Stimulated activated CD4-positive, alpha-beta T cell treated with anti-CD3 and anti-CD28 coated beads, Interleukin-15, amount 100 ng/mL, for 1 hour (primary cell): Measurements from ENCODE around the gene GKN2.
"Not testable (repeated sequence)": the region's sequence is repeated elsewhere in the genome, so short reads cannot be mapped to it uniquely, and the experiment has no call there.

Experiments
- DNase-seq, 2 donors: peaks; one replicate each; pipeline ENCODE4 v3.0.0-alpha.2; 2020; ENCODE audit warnings: low read depth in 1 of 2, low spot score in 1 of 2

The GKN2 gene

DNA sequence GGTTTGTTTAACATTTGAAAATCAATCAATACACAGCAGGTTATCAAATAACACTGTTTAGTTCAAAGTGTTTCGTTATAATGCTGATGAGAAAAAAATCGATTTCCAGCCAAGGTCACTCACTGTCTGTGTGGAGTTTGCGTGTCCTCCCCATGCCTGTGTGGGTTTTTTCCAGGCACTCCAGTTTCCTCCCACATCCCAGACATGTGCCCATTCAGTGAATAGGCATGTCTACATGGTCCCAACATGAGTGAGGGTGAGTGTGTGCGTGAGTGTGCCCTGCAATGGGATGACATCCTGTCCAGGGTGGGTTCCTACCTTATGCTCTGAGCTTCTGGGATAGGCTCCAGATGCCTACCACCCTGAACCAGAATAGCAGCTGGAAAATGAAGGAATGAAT is 8.7 kb upstream of the GKN2 start:
- DNase-seq: no peak

DNA sequence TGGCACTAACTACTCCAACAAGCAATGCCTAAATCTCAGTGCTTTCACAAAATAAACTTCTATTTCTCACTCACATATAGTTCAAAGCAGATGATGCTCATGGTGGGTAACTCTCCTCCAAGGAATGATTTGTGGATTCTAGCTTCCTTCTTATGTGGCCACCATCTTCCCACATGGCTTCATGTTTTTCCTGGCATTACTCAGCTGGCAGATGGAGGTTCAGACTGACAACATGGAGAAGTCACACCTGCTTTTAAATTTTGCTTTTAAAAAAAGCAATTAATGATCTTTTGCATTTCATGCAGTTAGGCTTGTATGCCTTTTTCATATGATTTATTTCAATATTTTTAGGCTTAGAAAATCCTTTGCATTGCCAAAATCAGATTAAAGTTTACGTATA is 6.3 kb upstream of the GKN2 start:
- no peak for DNase-seq

DNA sequence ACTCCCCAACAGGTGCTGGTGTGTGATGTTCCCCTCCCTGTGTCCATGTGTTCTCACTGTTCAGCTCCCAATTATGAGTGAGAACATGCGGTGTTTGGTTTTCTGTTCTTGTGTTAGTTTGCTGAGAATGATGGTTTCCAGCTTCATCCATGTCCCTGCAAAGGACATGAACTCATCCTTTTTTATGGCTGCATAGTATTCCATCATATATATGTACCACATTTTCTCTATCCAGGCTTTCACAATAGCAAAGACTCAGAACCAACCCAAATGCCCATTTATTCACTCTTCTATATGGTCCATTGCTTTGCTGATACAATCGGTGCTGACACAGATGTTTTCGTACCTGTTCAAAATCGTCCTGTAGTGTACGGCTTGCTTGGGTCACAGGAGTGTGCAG is 2.7 kb upstream of the GKN2 start:
- not testable (repeated sequence) for DNase-seq

DNA sequence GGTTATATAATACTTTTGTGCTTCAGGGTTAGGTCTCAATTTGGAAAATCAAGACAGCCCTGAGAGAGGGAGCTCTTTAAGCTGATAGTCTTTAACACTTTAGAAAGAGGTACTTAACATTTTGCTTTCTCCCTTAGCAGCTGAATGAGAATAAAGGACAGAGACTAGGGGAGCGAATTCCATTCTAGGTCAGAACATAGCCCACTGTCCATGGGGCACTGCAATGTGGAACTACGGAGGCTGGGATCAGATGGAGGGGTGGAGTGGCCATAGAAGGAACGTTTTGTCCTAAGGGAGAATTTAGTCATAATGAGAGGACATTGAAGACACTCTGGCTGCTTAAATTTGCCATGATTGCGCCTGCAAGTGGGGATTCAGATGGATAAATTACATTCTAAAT is 794 bp downstream of the GKN2 start:
- DNase-seq: no peak

DNA sequence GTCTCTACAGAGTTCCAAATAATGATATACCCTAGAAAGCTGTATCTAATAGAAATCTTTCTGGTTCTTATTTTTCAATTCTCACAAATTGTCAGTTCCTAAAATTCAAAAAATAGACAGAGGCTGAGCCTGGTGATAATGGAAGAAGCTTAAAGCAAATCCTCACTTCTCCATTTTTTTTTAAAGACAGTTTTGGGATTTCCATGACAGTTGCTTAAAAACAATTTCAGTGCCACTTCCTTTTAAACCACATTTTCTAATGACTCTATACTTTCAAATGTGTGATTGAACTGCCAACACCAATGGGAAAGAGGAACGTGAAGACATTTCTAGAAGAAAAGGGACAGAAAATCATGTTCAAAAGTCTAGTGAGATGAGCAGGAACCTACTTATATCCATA is 4.0 kb downstream of the GKN2 start:
- no peak for DNase-seq

DNA sequence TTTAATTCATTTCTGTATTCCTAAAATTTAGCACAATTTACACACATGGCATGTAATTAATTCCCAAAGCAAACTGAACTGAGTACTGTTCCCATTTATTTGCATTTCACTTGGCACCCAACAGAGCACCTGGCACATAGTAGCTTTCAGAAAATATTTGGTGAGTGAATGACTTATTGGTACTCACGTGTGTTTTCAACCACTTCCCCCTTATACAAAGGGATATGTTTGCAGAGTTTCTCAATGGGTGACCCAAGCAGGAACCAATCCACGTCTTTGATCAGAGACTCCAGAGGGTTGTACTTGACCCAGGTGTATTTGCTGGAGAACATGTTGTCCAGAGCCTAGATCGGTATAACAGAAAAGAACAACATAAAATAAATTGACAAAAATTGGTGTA is 6.6 kb downstream of the GKN2 start:
- no peak for DNase-seq

DNA sequence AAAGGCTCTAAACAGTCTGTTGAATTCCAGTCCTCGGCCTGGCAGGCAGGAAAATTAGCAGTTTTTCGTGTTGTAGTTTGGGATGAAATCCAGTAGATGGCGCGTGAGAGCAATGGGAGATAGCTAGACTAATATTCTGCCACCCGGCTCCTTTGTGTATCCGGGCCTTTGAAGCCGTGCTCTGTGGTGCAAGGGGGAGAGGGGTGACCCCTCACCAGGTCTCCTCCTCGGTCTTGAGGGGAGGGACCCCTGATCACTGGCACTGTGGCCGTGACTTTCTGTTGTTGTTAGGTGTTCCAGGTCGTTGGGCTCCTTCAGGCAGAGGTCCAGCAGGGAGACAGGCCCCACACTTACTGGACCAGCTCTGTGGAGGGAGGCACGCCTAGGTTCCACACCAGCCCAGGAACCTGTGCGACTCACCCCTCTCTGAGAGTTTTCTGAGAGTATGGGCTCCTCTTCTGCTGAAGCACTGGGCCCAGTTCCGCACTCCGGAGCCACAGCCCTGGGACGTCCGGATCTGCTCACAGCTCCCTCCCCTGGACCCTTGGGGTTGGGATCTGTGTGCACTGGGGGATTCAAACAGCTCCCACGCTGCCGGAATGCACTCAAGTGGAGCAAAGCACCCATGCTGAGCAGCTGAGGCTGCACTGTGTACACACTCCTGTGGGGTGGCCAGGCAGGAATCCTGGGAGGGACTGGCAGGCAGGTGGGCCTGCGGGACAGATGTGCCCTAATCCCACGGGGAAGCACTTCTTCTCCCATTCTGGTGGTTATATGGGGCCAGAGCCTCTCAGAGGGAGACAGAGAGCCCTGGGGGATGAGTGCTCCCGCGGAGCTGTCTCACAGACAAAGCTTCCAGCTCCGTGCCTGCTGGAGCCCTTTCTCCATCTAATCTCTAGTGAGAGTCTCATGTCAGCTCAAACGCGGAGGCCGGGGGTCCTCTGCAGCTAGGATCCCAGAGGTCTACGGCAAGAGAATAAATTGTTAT is 8.8 kb downstream of the GKN2 start:
- peak; percentile 13 to 15 for DNase-seq

DNA sequence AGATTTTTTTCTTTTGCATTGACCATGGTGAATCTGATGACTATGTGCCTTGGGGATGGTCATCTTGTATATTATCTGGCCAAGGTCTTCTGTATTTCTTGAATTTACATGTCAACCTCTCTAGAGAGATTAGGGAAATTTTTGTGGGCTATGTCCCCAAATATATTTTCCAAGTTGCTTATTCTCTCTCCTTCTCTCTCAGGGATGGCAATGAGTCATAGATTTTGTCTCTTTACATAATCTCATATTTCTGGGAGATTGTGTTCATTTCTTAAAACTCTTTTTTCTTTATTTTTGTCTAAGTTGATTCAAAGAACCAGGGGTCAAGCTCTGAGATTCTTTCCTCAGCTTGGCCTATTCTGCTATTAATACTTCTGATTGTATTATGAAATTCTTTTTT is 9.9 kb downstream of the GKN2 start:
- no peak for DNase-seq

DNA sequence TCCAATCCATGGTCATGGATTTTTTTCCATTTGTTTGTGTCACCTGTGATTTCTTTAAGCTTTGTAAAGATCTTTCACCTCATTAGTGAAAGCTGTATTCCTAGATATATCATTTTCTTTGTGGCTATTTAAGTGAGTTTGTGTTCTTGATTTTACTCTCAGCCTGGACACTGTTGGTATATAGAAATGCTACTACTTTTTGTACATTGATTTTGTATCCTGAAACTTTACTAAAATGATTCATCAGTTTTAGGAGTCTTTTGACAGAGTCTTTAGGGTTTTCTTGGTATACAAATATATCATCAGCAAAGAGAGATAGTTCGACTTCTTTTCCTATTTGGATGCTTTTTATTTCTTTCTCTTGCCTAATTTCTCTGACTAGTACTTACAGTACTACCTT is 12.3 kb downstream of the GKN2 start:
- no peak for DNase-seq

DNA sequence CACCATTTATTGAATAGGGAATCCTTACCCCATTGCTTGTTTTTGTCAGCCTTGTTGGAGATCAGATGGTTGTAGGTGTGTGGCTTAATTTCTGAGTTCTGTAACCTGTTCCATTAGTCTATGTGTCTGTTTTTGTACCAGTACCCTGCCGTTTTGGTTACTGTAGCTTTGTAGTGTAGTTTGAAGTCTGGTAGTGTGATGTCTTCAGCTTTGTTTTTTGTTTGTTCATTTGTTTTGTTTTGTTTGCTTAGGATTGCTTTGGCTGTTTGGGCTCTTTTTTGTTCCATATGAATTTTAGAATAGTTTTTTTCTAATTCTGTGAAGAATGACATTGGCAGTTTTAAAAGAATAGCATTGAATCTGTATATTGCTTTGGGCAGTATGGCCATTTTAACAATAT is 12.7 kb downstream of the GKN2 start:
- no peak for DNase-seq

DNA sequence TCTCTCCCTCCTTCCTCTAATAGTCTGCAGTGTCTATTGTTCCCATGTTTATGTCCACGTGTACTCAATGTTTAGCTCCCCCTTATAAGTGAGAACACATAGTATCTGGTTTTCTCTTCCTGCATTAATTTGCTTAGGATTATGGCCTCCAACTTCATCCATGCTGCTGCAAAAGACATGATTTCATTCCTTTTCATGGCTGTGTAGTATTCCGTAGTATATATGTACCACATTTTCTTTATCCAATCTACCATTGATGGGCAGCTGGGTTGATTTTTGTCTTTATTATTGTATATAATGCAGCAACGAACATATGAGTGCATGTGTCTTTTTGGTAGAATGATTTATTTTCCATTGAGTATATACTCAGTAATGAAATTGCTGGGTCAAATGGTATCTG is 13.8 kb downstream of the GKN2 start:
- DNase-seq: no peak

DNA sequence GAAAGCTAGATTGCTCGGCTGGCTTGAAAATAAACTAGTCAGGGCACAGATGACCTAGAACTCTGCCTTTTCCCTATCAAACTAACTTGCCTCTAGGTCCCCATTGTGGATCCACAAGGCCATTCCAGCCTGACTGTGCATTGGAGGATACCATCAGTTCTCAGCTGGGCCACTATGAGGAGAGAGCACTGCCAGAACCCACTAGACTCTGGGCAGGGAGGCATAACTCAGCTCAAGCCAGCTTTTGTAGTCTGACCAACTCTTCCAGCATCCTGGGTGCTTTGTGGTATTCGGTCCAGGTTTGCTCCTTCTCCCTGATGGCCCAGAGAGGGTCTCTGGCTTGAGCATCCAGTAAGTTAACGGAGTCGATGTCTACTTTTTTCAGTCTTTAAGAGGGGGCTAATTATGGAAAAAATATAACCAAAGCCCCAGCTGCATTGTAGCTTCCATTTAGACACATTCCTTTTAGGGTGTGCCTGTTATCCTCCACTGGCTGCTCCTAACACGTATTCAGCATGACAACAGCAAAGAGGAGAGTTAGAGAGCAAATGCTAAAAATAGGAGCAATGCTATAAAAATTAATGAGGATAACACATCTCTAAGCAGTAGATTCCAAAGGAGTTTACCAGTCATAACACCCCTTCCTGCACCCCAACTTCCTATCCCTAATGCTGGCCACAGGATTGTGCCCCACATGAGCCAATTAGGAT is 15.2 kb downstream of the GKN2 start:
- DNase-seq: no peak

DNA sequence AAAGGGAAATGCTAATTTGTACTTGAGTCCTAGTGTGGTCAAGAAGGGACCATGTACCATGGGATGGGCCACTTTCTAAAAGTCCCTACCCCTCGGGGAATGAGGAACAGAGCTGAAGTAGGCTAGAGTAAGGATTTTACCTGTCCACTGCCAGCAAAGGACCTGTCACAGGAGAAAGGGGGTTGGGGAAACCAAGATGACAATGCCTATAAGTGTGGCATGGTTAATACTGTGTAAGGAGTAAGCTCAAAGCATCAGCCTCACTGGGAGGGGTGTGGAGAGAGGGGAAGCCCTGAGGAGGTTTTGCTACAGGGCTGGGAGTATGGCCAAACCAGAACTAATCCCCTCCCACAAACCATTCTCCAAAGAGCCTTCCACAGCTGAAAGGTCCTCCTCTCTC is 15.8 kb downstream of the GKN2 start:
- no peak for DNase-seq

DNA sequence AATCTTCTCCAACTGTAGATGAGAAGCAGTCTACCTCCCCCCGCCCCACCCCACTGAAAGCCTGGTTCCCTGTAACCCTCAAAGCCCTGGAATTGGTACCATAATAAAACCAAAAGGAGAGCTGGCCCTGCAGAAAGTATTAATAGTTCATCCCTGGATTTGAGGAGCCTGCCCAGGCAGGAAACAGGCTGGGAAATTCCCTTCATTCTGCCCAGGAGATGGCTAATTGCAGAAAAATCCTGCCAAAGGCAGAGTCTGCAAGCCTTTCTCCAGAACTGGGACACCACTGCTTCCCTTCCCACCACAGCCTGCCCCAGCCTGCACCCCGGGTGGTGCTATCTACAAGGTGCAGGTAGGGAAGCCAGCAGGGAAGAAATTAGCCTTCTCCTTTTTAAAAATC is 16.3 kb downstream of the GKN2 start:
- no peak for DNase-seq

DNA sequence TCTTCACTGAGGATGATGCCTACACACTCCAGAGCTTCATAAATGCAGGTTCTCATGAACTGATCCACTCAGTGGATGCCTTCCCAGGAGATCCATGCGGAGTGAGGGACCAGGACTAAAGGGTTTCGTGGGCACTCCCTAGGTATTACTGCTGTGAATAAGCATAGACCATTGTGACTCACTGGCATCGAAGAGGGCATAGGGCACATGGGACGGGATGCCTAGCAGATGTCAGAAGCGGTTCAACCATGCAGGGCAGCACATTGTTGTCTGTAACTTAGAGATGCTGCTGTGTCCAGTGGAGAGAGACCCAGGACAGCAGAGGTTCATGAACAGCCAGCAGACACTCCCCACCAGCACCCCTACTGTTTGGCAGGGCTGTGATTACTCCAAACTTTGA is 17.2 kb downstream of the GKN2 start:
- no peak for DNase-seq

DNA sequence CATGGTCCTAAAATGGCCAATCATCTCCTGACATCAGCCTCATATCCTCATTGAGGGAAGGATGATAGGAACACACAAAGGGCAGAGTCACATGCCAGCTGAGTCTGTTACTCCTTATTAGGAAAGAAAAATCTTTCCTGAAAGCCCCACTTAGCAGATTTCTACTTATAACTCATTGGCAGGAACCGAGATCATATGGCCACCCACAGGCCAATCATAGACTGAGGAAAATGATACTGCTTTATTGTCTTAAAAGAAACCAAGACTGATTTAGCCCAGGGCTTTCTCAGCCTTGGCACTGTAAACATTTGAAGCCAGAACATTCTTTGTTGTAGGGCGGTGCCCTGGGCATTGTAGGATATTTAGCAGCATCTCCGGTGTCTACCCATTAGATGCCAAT is 18.7 kb downstream of the GKN2 start:
- no peak for DNase-seq

DNA sequence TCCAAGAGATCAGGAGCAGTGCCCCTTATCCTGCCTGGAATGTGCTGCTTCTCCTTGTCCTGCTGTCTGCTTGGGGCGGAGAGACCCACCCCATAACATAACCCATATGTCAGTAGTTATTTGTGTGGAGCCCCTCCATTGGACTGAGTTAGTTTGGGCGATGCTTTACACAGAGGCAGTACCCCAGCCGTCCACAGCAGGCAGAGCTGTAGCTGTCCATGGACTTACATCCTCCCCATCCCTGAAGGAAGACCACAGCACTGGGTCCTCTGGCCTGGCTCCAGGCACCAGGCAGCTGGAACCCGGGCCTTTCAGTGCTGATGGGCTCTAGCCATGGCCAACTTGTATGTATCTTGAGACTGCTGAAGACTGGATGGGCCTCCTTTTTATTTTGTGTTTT is 20.3 kb downstream of the GKN2 start:
- DNase-seq: no peak

DNA sequence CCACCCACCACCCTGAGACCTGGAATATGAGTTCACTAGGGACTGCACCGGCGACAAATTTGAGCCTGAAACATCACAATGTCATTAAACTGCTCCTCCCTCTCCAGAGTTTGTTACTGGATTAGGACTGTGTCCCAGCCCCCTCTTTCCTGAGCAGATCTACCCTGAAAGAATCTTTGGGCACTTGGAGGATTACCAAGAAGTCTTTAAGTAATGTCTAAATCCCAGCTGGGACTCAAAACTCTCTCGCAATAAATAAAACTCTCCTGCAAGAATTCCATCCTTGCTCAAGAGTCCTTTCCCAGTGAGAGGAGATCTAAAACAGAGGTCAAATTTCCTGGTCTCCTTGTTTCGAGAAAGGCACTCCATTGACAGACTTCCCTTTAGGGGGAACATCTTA is 20.9 kb downstream of the GKN2 start:
- no peak for DNase-seq

DNA sequence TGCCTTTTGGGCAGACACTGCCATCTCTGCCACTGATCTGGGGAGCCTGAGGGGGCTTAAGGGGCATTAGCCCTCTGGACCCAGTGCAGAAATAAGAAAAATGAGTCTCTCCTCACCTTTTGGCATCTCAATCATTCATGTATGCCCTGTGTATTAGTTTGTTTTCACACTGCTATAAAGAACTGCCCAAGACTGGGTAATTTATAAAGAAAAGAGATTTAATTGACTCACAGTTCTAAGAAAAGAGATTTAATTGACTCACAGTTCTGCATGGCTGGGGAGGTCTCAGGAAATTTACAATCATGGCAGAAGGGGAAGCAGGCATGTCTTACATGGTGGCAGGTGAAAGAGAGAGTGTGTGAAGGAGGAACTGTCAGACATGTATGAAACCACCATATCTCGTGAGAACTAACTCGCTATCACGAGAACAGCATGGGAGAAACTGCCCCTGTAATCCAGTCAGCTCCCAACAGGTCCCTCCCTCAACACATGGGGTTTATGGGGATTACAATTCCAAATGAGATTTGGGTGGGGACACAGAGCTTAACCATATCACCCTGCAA is 21.5 kb downstream of the GKN2 start:
- no peak for DNase-seq

DNA sequence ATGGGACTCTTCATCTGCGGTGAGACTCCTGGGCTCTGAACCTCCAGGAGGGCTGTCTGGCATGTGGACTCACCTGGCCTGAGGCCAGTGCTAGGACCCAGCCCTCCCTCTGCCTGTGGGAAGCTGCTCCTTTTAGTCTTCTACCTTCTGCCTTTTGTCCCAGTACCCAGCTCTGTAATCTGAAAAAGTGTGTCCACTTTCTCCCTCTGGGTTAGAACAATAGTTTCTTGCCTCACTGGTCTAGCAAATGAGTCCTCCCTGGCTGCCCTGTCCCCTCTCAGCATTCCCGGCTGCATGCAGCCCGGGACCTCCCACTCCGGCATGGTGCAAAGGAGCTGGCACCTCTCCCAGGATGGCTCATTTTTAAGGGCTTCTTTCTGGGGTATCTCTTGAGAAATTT is 25.9 kb downstream of the GKN2 start:
- DNase-seq: no peak

DNA sequence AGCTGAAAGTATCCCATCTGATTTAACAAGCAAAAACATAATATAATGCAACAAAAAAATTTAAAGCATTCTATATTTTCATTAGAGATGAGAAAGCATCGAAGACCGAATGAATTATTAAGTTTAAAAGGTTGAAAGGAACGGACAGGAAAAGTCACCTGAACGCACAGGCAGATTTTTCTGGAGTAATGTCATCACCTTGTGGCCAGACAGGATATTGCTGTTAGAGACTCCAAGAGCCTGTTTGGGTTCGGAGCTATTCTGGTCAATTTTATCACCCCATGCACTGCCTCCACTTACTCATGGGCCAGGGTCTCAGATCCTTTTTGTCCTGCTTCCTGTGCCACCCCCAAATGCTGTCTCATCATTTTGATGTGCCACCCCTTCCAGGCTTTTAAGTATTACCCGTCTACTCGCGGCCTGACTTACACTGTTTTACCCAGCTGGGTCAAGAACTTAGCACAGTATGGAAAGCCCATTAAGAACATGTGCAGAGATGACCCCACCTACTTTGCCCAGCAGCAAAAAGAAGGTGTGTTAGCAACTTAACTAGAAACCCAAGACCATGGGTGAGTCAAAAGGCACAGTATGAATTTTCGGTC is 27.3 kb downstream of the GKN2 start:
- DNase-seq: peak in 1 of 2 donors; percentile 26

DNA sequence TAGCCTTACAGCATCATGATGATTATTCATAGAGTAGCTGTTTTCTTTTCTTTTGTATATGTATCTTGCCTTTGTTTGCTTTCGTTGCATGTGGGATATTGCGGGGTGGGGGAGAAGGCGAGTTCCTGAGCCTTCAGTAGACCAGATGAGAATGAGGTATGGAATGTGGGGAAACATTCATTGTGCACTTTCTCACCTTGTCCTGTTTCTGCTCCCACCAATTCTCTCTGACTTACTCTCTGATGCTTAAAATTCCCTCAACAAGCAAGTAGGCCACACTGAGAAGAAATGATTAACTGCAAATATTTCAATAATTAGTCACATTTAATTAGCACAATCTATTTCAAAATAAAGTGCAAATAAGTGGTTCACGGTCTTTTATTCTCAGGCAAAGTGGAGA is 31.0 kb downstream of the GKN2 start:
- no peak for DNase-seq
